RWPE2 (cell line): Measurements from ENCODE around the gene CLK4.

Experiments
- ATAC-seq: fragments of 200-7000 bp; cut with Tn5 transposase; 3 replicates; pipeline ENCODE4 v1.9.1; 2021; ENCODE audit warnings: low read depth
- DNase-seq: peaks from one replicate; pipeline ENCODE4 v3.0.0-alpha.2; 2020; ENCODE audit warnings: low spot score
- H3K27ac ChIP-seq: fragments of 450-650 bp; 2 replicates; pipeline ENCODE4 v1.5.1; 2017; ENCODE audit warnings: mild to moderate bottlenecking; ENCODE audit not compliant: poor library complexity, severe bottlenecking
- H3K27me3 ChIP-seq: fragments of 250-450 bp; sonication (Bioruptor Pico); 2 replicates; pipeline ENCODE4 v1.5.1; 2021; ENCODE audit warnings: mild to moderate bottlenecking, moderate library complexity; ENCODE audit not compliant: insufficient read depth, poor library complexity, severe bottlenecking
- H3K36me3 ChIP-seq: fragments of 250-450 bp; sonication (Bioruptor Pico); 2 replicates; pipeline ENCODE4 v1.5.1; 2020; ENCODE audit warnings: low read depth, mild to moderate bottlenecking, moderate library complexity
- H3K4me1 ChIP-seq: fragments of 250-450 bp; sonication (Bioruptor Pico); 2 replicates; pipeline ENCODE4 v1.5.1; 2021; ENCODE audit warnings: mild to moderate bottlenecking, moderate library complexity; ENCODE audit not compliant: insufficient read depth, poor library complexity, severe bottlenecking
- H3K4me3 ChIP-seq: fragments of 250-450 bp; sonication (Bioruptor Pico); 2 replicates; pipeline ENCODE4 v1.5.1; 2021; ENCODE audit warnings: mild to moderate bottlenecking, moderate library complexity; ENCODE audit not compliant: severe bottlenecking
- H3K9me3 ChIP-seq: fragments of 250-450 bp; sonication (Bioruptor Pico); 2 replicates; pipeline ENCODE4 v1.5.1; 2021; ENCODE audit warnings: mild to moderate bottlenecking, moderate library complexity; ENCODE audit not compliant: severe bottlenecking
- CTCF ChIP-seq: fragments of 450-650 bp; IDR thresholded peaks from one replicate; pipeline ENCODE4 v1.5.1; 2017; ENCODE audit warnings: mild to moderate bottlenecking, moderate library complexity; ENCODE audit not compliant: poor library complexity, severe bottlenecking

The CLK4 gene

GRCh38 chr5:178577376-178577839, 49.4 kb downstream of the CLK4 start:
- DNase-seq, result no peak
- Histone ChIP-seq H3K9me3 (peaks cover 2% of the 10 kb centered on the region), H3K27ac (no peak overlapping the region), H3K4me1 (no peaks in the 10 kb centered on the region), H3K36me3 (no peaks in the 10 kb centered on the region), H3K27me3 (peaks cover 5% of the 10 kb centered on the region), H3K4me3 (no peak overlapping the region)
- no peak for ATAC-seq
- no peak for TF ChIP-seq CTCF

- H3K36me3 ChIP-seq, result no peaks in the 10 kb centered on the region
- DNase-seq, result no peak
- H3K27me3 ChIP-seq, result peaks cover 6% of the 10 kb centered on the region
- no peak overlapping the region for H3K4me3 ChIP-seq
- ATAC-seq, result no peak
- TF ChIP-seq CTCF, result no peak
- H3K4me1 ChIP-seq, result no peaks in the 10 kb centered on the region
- peaks cover 2% of the 10 kb centered on the region for H3K9me3 ChIP-seq
- H3K27ac ChIP-seq, result no peak overlapping the region
These were observed 50.1 kb downstream of the CLK4 start for GRCh38 chr5:178576591-178577351.

GRCh38 chr5:178573216-178573615, 53.6 kb downstream of the CLK4 start:
- Histone ChIP-seq H3K4me3 (no peak overlapping the region), H3K4me1 (no peaks in the 10 kb centered on the region), H3K9me3 (peaks cover 2% of the 10 kb centered on the region), H3K27ac (no peak overlapping the region), H3K36me3 (no peaks in the 10 kb centered on the region), H3K27me3 (peaks cover 6% of the 10 kb centered on the region)
- ATAC-seq, result no peak
- DNase-seq, result no peak
- TF ChIP-seq CTCF, result no peak

GRCh38 chr5:178572617-178573016, 54.2 kb downstream of the CLK4 start:
- TF ChIP-seq CTCF, result no peak
- DNase-seq, result no peak
- Histone ChIP-seq H3K27me3 (peaks cover 6% of the 10 kb centered on the region), H3K9me3 (peaks cover 2% of the 10 kb centered on the region), H3K4me3 (no peak overlapping the region), H3K4me1 (no peaks in the 10 kb centered on the region), H3K36me3 (no peaks in the 10 kb centered on the region), H3K27ac (no peak overlapping the region)
- no peak for ATAC-seq

- Histone ChIP-seq H3K27ac (no peak overlapping the region), H3K36me3 (no peaks in the 10 kb centered on the region), H3K27me3 (peaks cover 6% of the 10 kb centered on the region), H3K4me1 (no peaks in the 10 kb centered on the region), H3K9me3 (peaks cover 2% of the 10 kb centered on the region), H3K4me3 (no peak overlapping the region)
- ATAC-seq (no peak), DNase-seq (no peak)
- no peak for TF ChIP-seq CTCF
These were observed 57.4 kb downstream of the CLK4 start for GRCh38 chr5:178569485-178569884.
